Iris pigment epithelial cell (primary cell): ENCODE data around the gene NCF1.
"Not testable (repeated sequence)": the region's sequence is repeated elsewhere in the genome, so short reads cannot be mapped to it uniquely, and the experiment has no call there.

Experiments
- DNase-seq: peaks from one replicate; pipeline ENCODE4 v3.0.0-alpha.2; 2011; ENCODE audit warnings: low read depth

Gene NCF1

GRCh38 chr7:74773760-74774750 lies at the start of gene NCF1:
Gene NCF1 (plus strand): TSS chr7:74774011. CDS start chr7:74774032, 21 bp downstream.
- not testable (repeated sequence) for DNase-seq

GRCh38 chr7:74725840-74726239 lies 48.0 kb upstream of the NCF1 start:
- no peak for DNase-seq

- DNase-seq, result no peak
These were observed 47.3 kb upstream of the NCF1 start for GRCh38 chr7:74726309-74727101.

GRCh38 chr7:74728686-74729085 lies 45.1 kb upstream of the NCF1 start:
- DNase-seq, result not testable (repeated sequence)

- not testable (repeated sequence) for DNase-seq
These were observed 43.6 kb upstream of the NCF1 start for GRCh38 chr7:74730186-74730585.

- not testable (repeated sequence) for DNase-seq
These were observed 33.7 kb upstream of the NCF1 start for GRCh38 chr7:74739974-74740703.

GRCh38 chr7:74743936-74744557 lies 29.8 kb upstream of the NCF1 start:
- not testable (repeated sequence) for DNase-seq

GRCh38 chr7:74753921-74754482 lies 19.8 kb upstream of the NCF1 start:
- DNase-seq, result not testable (repeated sequence)

- not testable (repeated sequence) for DNase-seq
These were observed 17.1 kb upstream of the NCF1 start for GRCh38 chr7:74756673-74757072.

- not testable (repeated sequence) for DNase-seq
These were observed 15.5 kb upstream of the NCF1 start for GRCh38 chr7:74758268-74758667.

- not testable (repeated sequence) for DNase-seq
These were observed 14.8 kb upstream of the NCF1 start for GRCh38 chr7:74758982-74759381.

- DNase-seq, result not testable (repeated sequence)
These were observed 8.4 kb upstream of the NCF1 start for GRCh38 chr7:74765205-74765918.

GRCh38 chr7:74766509-74766908 lies 7.3 kb upstream of the NCF1 start:
- DNase-seq, result not testable (repeated sequence)

- not testable (repeated sequence) for DNase-seq
These were observed 6.8 kb upstream of the NCF1 start for GRCh38 chr7:74766991-74767390.

- DNase-seq, result not testable (repeated sequence)
These were observed 3.7 kb upstream of the NCF1 start for GRCh38 chr7:74770062-74770461.

- DNase-seq, result not testable (repeated sequence)
These were observed 1.7 kb upstream of the NCF1 start for GRCh38 chr7:74772093-74772492.

GRCh38 chr7:74775111-74775510 lies 1.3 kb downstream of the NCF1 start:
- not testable (repeated sequence) for DNase-seq

- not testable (repeated sequence) for DNase-seq
These were observed 5.2 kb downstream of the NCF1 start for GRCh38 chr7:74779053-74779452.

- DNase-seq, result not testable (repeated sequence)
These were observed 7.9 kb downstream of the NCF1 start for GRCh38 chr7:74781746-74782145.

GRCh38 chr7:74783595-74783994 lies 9.8 kb downstream of the NCF1 start:
- not testable (repeated sequence) for DNase-seq
